ENCODE results near the gene CBX4. TPM values are rescaled to one million over a fixed set of nuclear protein-coding genes. Genes with fewer than 3 reads are reported as not detected.
A peak's percentile ranks its signal among the peaks of the same experiment; 100 is the strongest.

Gene CBX4
- total RNA-seq, 2 experiments from 2014 or later: 98.9 to 110 TPM

DNA sequence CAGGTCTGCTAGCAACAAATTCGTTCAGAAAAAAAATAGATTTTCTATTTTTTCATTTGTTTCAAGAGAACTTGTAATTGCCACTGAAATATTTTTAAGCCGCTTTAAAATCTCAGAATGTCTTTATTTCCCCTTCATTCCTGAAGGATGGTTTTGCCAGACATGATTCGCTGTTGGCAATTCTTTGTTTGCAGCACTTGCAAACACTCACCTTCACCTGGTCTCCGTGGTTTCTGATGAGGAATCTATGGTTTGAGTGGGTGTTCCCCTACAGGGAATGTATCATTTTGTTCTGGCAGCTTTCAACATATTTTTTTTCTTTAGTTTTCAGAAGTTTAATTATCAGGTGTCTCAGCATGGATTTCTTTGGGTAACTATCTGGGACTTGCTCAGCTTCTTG is 36.3 kb upstream of the CBX4 start:
- Histone ChIP-seq H2AFZ (ENCODE audit: low read length) (no peak overlapping the region), H3K27ac (ENCODE audit: low read depth, low read length, poor library complexity, severe bottlenecking) (no peak overlapping the region), H3K9me3 (ENCODE audit: low read length) (no peaks in the 10 kb centered on the region), H3K4me1 (ENCODE audit: insufficient read depth, low read length, poor library complexity, severe bottlenecking) (no peaks in the 10 kb centered on the region), H3K9me2 (ENCODE audit: insufficient read depth, low read length) (no peaks in the 10 kb centered on the region), H3K79me2 (ENCODE audit: insufficient read depth, low read depth, low read length) (no peaks in the 10 kb centered on the region), H3K4me2 (ENCODE audit: low read length) (no peak overlapping the region), H4K20me1 (ENCODE audit: insufficient read depth, low read length) (no peaks in the 10 kb centered on the region), H3K4me3 (ENCODE audit: low read depth, low read length, poor library complexity, severe bottlenecking) (no peak overlapping the region), H3K36me3 (ENCODE audit: insufficient read depth, low read length) (no peaks in the 10 kb centered on the region)
- BruUV-seq (replicated peaks): no TSS peak
- intact Hi-C loops (cut with micrococcal nuclease; ENCODE audit: unreplicated experiment): no loop called here
- TF ChIP-seq EZH2phosphoT487 (IDR thresholded peaks at IDR 0.05; ENCODE audit: borderline replicate concordance, low read depth, low read length): no peak
- TF ChIP-seq, protein P1, sequence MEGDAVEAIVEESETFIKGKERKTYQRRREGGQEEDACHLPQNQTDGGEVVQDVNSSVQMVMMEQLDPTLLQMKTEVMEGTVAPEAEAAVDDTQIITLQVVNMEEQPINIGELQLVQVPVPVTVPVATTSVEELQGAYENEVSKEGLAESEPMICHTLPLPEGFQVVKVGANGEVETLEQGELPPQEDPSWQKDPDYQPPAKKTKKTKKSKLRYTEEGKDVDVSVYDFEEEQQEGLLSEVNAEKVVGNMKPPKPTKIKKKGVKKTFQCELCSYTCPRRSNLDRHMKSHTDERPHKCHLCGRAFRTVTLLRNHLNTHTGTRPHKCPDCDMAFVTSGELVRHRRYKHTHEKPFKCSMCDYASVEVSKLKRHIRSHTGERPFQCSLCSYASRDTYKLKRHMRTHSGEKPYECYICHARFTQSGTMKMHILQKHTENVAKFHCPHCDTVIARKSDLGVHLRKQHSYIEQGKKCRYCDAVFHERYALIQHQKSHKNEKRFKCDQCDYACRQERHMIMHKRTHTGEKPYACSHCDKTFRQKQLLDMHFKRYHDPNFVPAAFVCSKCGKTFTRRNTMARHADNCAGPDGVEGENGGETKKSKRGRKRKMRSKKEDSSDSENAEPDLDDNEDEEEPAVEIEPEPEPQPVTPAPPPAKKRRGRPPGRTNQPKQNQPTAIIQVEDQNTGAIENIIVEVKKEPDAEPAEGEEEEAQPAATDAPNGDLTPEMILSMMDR (conservative IDR thresholded peaks at IDR 0.05; ENCODE audit: low read length): no peak
- ChIA-PET POLR2A (no interaction called here), CTCF (ENCODE audit: unreplicated experiment) (no interaction called here)
- no peak for DNase-seq (ENCODE audit: low spot score)

DNA sequence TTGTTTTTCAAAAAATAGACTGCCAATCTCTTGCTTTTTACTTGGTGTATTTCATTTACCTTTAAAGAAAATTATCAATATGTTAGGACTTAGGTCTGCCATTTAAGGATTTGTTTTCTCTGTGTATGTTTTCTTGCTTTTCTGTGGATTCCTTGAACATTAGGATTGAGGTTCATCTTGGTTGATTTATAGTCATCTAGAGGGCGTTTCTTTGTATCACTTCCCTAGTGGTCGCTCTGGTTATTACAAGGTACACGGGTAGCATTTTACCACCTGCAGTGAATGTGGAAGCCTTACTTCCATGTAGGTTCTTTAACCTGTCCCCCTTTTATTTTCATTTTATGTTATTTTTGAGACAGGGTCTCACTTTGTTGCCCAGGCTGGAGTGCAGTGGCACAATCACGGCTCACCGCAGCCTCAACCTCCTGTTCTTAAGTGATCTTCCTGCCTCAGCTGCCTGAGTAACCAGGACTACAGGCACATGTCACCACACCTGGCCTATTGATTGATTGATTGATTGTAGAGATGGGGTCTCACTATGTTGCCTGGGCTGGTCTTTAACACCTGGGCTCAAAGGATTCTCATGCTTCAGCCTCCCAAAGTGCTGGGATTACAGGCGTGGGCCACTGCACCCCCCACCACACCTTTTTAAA is 35.2 kb upstream of the CBX4 start:
- Histone ChIP-seq H3K36me3 (ENCODE audit: insufficient read depth, low read length) (no peaks in the 10 kb centered on the region), H3K4me2 (ENCODE audit: low read length) (no peak overlapping the region), H3K9me3 (ENCODE audit: low read length) (no peaks in the 10 kb centered on the region), H2AFZ (ENCODE audit: low read length) (no peak overlapping the region), H3K4me1 (ENCODE audit: insufficient read depth, low read length, poor library complexity, severe bottlenecking) (no peaks in the 10 kb centered on the region), H3K27ac (ENCODE audit: low read depth, low read length, poor library complexity, severe bottlenecking) (no peak overlapping the region), H3K4me3 (ENCODE audit: low read depth, low read length, poor library complexity, severe bottlenecking) (no peak overlapping the region), H3K79me2 (ENCODE audit: insufficient read depth, low read depth, low read length) (no peaks in the 10 kb centered on the region), H4K20me1 (ENCODE audit: insufficient read depth, low read length) (no peaks in the 10 kb centered on the region), H3K9me2 (ENCODE audit: insufficient read depth, low read length) (no peaks in the 10 kb centered on the region)
- intact Hi-C loops (cut with micrococcal nuclease; ENCODE audit: unreplicated experiment): no loop called here
- CTCF ChIA-PET (ENCODE audit: unreplicated experiment): interaction anchor here (0.7 kb wide), 1 partner anchor 63 kb away, joined by 3 read pairs; no protein-coding TSS in a partner anchor
- peak; percentile 71 for DNase-seq (ENCODE audit: low spot score)
- no TSS peak for BruUV-seq (replicated peaks)
- TF ChIP-seq EZH2phosphoT487 (IDR thresholded peaks at IDR 0.05; ENCODE audit: borderline replicate concordance, low read depth, low read length): no peak
- TF ChIP-seq, protein P1 (conservative IDR thresholded peaks at IDR 0.05; ENCODE audit: low read length): peak; percentile 89
- POLR2A ChIA-PET: no interaction called here

DNA sequence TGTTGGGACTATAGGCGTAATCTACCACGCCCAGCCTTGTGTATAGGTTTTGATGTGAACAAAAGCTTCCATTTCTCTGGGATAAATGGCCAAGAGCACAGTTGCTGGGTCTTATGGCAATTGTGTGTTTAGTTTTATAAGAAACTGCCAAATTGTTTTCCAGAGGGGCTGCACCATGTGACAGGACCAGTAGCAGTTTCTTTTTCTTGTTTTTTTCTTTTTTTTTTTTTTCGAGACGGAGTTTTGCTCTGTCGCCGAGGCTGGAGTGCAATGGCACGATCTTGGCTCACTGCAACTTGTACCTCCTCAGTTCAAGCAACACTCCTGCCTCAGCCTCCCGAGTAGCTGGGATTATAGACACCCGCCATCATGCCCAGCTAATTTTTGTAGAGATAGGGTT is 34.3 kb upstream of the CBX4 start:
- Histone ChIP-seq H2AFZ (ENCODE audit: low read length) (no peak overlapping the region), H3K79me2 (ENCODE audit: insufficient read depth, low read depth, low read length) (no peaks in the 10 kb centered on the region), H3K9me3 (ENCODE audit: low read length) (no peaks in the 10 kb centered on the region), H3K4me1 (ENCODE audit: insufficient read depth, low read length, poor library complexity, severe bottlenecking) (no peaks in the 10 kb centered on the region), H3K9me2 (ENCODE audit: insufficient read depth, low read length) (no peaks in the 10 kb centered on the region), H3K36me3 (ENCODE audit: insufficient read depth, low read length) (no peaks in the 10 kb centered on the region), H3K4me3 (ENCODE audit: low read depth, low read length, poor library complexity, severe bottlenecking) (no peak overlapping the region), H4K20me1 (ENCODE audit: insufficient read depth, low read length) (no peaks in the 10 kb centered on the region), H3K27ac (ENCODE audit: low read depth, low read length, poor library complexity, severe bottlenecking) (no peak overlapping the region), H3K4me2 (ENCODE audit: low read length) (no peak overlapping the region)
- no peak for DNase-seq (ENCODE audit: low spot score)
- TF ChIP-seq, protein P1 (conservative IDR thresholded peaks at IDR 0.05; ENCODE audit: low read length): no peak
- ChIA-PET POLR2A (interaction anchor here (0.5 kb wide), 1 partner anchor 14 kb away, joined by 3 read pairs; no protein-coding TSS in a partner anchor), CTCF (ENCODE audit: unreplicated experiment) (interaction anchor here (0.7 to 1.0 kb wide), 2 partner anchors 34 to 62 kb away, joined by 3 to 4 read pairs; partner anchors contain the start of gene CBX4)
- no TSS peak for BruUV-seq (replicated peaks)
- intact Hi-C loops (cut with micrococcal nuclease; ENCODE audit: unreplicated experiment): no loop called here

All from OCI-LY7 (cell line).